ENCODE results near the gene MS4A4A. TPM values are rescaled to one million over a fixed set of nuclear protein-coding genes. Genes with fewer than 3 reads are reported as not detected.

The MS4A4A gene
- total and polyA plus RNA-seq, 10 of the 15 experiments (the other 5 are each of a cell fraction or from before 2014, with no cell fraction given) = 0.10 to 2.4 (median 0.68) TPM

DNA sequence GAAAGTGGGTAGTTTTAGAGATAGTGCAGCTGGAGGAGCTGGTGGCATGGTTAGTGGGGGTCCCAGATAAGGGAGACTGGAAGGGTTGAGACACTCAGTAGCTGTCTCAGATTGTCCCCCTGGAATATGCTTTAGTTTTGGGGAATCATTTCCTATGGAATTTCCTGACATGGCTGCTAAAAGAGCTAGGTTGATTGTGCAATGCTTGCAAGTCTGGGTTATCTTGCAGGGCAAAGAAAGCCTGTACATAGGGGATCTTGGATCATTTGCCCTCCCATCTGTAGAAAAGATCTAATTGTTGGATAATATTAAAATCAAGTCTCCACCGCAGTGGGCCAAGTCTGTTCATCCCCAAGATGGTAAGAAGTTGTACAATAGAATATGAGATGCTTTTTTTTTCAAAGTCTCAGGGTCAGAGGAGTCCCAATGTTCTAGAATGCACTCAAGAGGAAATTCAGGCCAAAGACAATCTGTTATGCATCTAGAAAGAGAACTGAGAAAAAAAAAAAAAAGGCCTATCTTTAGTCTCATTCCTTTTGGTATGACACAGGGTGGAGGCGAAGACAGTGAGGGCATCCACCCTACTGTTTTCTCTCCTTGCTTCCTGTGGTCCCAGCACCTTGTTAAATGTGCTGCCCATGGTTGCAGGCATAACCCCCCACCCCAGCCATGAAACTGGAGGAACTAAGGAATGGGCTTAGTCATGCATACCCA lies 66.8 kb downstream of the MS4A4A start:
- Histone ChIP-seq H3K79me2 (ENCODE audit: control insufficient read depth, insufficient read depth, low read length) (no peaks in the 10 kb centered on the region), H3K9me3 (replicated peaks; ENCODE audit: control insufficient read depth, insufficient read depth, low read length) (no peaks in the 10 kb centered on the region; the same call in 2 of the 3 replicates), H3K27ac (ENCODE audit: control insufficient read depth, insufficient read depth) (no peak overlapping the region), H3K4me1 (ENCODE audit: control insufficient read depth, insufficient read depth, low read length) (peaks cover 11% of the 10 kb centered on the region), H3K27me3 (replicated peaks in 1 of 2; ENCODE audit: control insufficient read depth in 2 of 2, insufficient read depth in 2 of 2, low read length in 1 of 2) (no peaks in the 10 kb centered on the region), H4K20me1 (ENCODE audit: control insufficient read depth, insufficient read depth) (no peaks in the 10 kb centered on the region), H2AFZ (ENCODE audit: control insufficient read depth, low read depth, low read length) (no peak overlapping the region), H3K4me3 (no peak overlapping the region), H3K4me2 (ENCODE audit: control insufficient read depth, insufficient read depth) (0 out of 2 replicates have a peak overlapping the region, but pooled peaks have one; percentile 18), H3K9ac (ENCODE audit: control insufficient read depth, insufficient read depth, low read length) (no peak overlapping the region), H3K36me3 (ENCODE audit: control insufficient read depth in 2 of 2, insufficient read depth in 2 of 2, low read length in 1 of 2) (no peaks in the 10 kb centered on the region)
- TF ChIP-seq RCOR1 (conservative IDR thresholded peaks at IDR 0.05; ENCODE audit: low read depth, low read length) (no peak), ZBED1 (IDR thresholded peaks at IDR 0.05; ENCODE audit: borderline replicate concordance) (no peak), ZNF384 (IDR thresholded peaks at IDR 0.05; ENCODE audit: borderline replicate concordance, low read depth, low read length) (peak; percentile 85), HDGF (IDR thresholded peaks at IDR 0.05) (no peak), RBBP5 (conservative IDR thresholded peaks at IDR 0.05) (no peak), MEF2A (IDR thresholded peaks at IDR 0.05; ENCODE audit: insufficient read depth, low read depth, low read length) (0 out of 2 replicates have a peak, but pooled peaks have one; percentile 41), SPI1 (IDR thresholded peaks at IDR 0.05; ENCODE audit: borderline replicate concordance, insufficient read depth, low read depth, low read length) (peak; percentile 46; the same call in 1 of the 2 replicates)
- ChIA-PET RAD21 (ENCODE audit: unreplicated experiment) (interaction anchor here (1.7 to 4.5 kb wide), 6 partner anchors 78 to 272 kb away, joined by 6 to 83 read pairs (median 12); no protein-coding TSS in a partner anchor), POLR2A (no interaction called here), CTCF (interaction anchor here (1.3 to 9.9 kb wide), 13 partner anchors 13 to 271 kb away, joined by 3 to 200 read pairs (median 33); no protein-coding TSS in a partner anchor), SMC1A (ENCODE audit: uncharacterized antibody, unreplicated experiment) (interaction anchor here (0.9 to 6.6 kb wide), 7 partner anchors 14 to 264 kb away, joined by 3 to 116 read pairs (median 10); no protein-coding TSS in a partner anchor)
- DNase-seq (ENCODE audit: low read depth, low spot score) = no peak
- intact Hi-C loops (cut with micrococcal nuclease; ENCODE audit: unreplicated experiment) (loop anchor here (5.0 to 10.0 kb wide), 2 partner anchors 140 to 522 kb away; no protein-coding TSS in a partner anchor), in situ Hi-C loops (cut with MboI) (no loop called here)
- peak; percentile 82 for ATAC-seq
- 35% methylated on average over 2 of the region's 2 CpGs for WGBS (ENCODE audit: insufficient coverage, insufficient replicate concordance, low lambda C conversion rate, missing lambda C conversion rate)
- FAIRE-seq = no peak
- BruUV-seq (replicated peaks) = no TSS peak

Data from GM12878 (cell line).